Caco-2 (cell line): ENCODE data around the gene CERT1. TPM values are rescaled to one million over a fixed set of nuclear protein-coding genes. Genes with fewer than 3 reads are reported as not detected.

Experiments
- BruUV-seq: library from RNA; stranded (reverse); fragments of 400-500 nt; replicated peaks from 2 replicates; lab custom pipeline; 2021; lab: Mats Ljungman, UMichigan
- CTCF ChIA-PET: fragments of 300-600 bp; sonication (Branson Sonifier 250); formaldehyde crosslinking; loops from one replicate; lab custom pipeline; 2022; ENCODE audit warnings: antibody characterized with exemption; lab: Charles Lee
- POLR2A ChIA-PET: fragments of 300-600 bp; sonication (Branson Sonifier 250); formaldehyde crosslinking; loops from one replicate; lab custom pipeline; 2022; ENCODE audit warnings: antibody characterized with exemption; lab: Charles Lee
- DNase-seq, 2 experiments: peaks; one replicate each; pipeline versions ENCODE4 v3.0.0 to v3.0.0-alpha.2; 2020 to 2022
- H3K27me3 ChIP-seq: replicated peaks from 2 replicates; pipeline ENCODE4 v1.6.0; 2011; ENCODE audit warnings: low read length; ENCODE audit not compliant: control insufficient read depth, insufficient read depth
- H3K36me3 ChIP-seq: 2 replicates; pipeline ENCODE4 v1.5.1; 2011; ENCODE audit warnings: low read length; ENCODE audit not compliant: control insufficient read depth, insufficient read depth
- H3K4me1 ChIP-seq: fragments of 250-450 bp; sonication (Bioruptor Pico); 2 replicates; pipeline ENCODE4 v1.5.1; 2020; ENCODE audit warnings: mild to moderate bottlenecking
- H3K4me3 ChIP-seq: 2 replicates; pipeline ENCODE4 v1.5.1; 2011; ENCODE audit warnings: low read depth, mild to moderate bottlenecking, control low read depth, low read length
- H3K9me3 ChIP-seq: fragments of 250-450 bp; sonication (Bioruptor Pico); 2 replicates; pipeline ENCODE4 v1.5.1; 2020; ENCODE audit warnings: mild to moderate bottlenecking, moderate library complexity
- H3K27ac Mint-ChIP-seq: one replicate; pipeline ENCODE4 v1.8.0; 2022; ENCODE audit warnings: mixed read lengths; ENCODE audit not compliant: unreplicated experiment
- H3K27me3 Mint-ChIP-seq: one replicate; pipeline ENCODE4 v1.8.0; 2022; ENCODE audit warnings: mixed read lengths; ENCODE audit not compliant: insufficient read depth, unreplicated experiment
- H3K36me3 Mint-ChIP-seq: one replicate; pipeline ENCODE4 v1.8.0; 2022; ENCODE audit warnings: mild to moderate bottlenecking, mixed read lengths; ENCODE audit not compliant: insufficient read depth, unreplicated experiment
- H3K4me1 Mint-ChIP-seq: one replicate; pipeline ENCODE4 v1.8.0; 2022; ENCODE audit warnings: low read depth, mixed read lengths; ENCODE audit not compliant: unreplicated experiment
- H3K4me3 Mint-ChIP-seq: one replicate; pipeline ENCODE4 v1.8.0; 2022; ENCODE audit warnings: mild to moderate bottlenecking, moderate library complexity, mixed read lengths; ENCODE audit not compliant: unreplicated experiment
- H3K9me3 Mint-ChIP-seq: one replicate; pipeline ENCODE4 v1.8.0; 2022; ENCODE audit warnings: mixed read lengths; ENCODE audit not compliant: unreplicated experiment
- intact Hi-C: fragments of 100-400 bp; cut with micrococcal nuclease; formaldehyde crosslinking; loops from one replicate; pipeline ENCODE4 v1.10.0; 2022; ENCODE audit not compliant: unreplicated experiment
- total RNA-seq: library from RNA; stranded (reverse); gene quantifications from 2 replicates; pipeline ENCODE4 v1.2.3, GENCODE V29; 2022
- TF ChIP-seq, protein P1 (sequence below), 2 experiments: fragments of 200-600 bp in 1 of 2; IDR thresholded peaks; 1 replicate in 1 of 2; 2 replicates in 1 of 2; pipeline versions ENCODE4 v1.5.1 to v1.8.0; 2011 to 2022; ENCODE audit warnings: antibody characterized with exemption in 1 of 2, control low read depth in 1 of 2, inconsistent platforms in 1 of 2, low read depth in 1 of 2, low read length in 1 of 2, mild to moderate bottlenecking in 1 of 2, moderate library complexity in 1 of 2; ENCODE audit not compliant: insufficient read depth in 1 of 2, severe bottlenecking in 1 of 2, unreplicated experiment in 1 of 2

CERT1 gene
- total RNA-seq, 1 experiment from 2014 or later: 44.3 TPM

DNA sequence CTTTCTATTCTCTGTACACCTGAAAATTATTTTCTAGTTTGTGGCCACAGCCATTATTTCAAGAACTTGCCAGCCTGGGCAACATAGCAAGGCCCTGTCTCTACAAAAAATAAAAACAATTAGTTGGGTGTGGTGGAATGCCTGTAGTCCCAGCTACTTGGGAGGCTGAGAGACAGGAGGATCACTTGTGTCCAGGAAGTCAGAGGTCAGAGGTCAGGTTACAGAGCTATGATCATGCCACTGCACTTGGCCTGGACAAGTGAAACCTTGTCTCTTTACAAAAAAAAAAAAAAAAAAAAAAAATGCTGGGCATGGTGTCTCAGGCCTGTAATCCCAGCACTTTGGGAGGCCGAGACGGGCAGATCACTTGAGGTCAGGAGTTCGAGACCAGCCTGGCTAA lies 116.2 kb downstream of the CERT1 start:
- Histone ChIP-seq H3K4me3 (no peak overlapping the region), H3K4me1 (0 out of 2 replicates have a peak, but pooled peaks cover 5% of the 10 kb centered on the region), H3K9me3 (no peaks in the 10 kb centered on the region), H3K36me3 (no peaks in the 10 kb centered on the region), H3K27me3 (no peaks in the 10 kb centered on the region)
- Mint-ChIP-seq H3K9me3 (no peaks in the 10 kb centered on the region), H3K36me3 (peaks cover 11% of the 10 kb centered on the region), H3K4me3 (no peak overlapping the region), H3K27me3 (no peaks in the 10 kb centered on the region), H3K27ac (no peak overlapping the region), H3K4me1 (no peaks in the 10 kb centered on the region)
- ChIA-PET POLR2A (no interaction called here), CTCF (interaction anchor here (0.7 kb wide), 1 partner anchor 39 kb away, joined by 5 read pairs; no protein-coding TSS in a partner anchor)
- no TSS peak for BruUV-seq
- TF ChIP-seq, protein P1, sequence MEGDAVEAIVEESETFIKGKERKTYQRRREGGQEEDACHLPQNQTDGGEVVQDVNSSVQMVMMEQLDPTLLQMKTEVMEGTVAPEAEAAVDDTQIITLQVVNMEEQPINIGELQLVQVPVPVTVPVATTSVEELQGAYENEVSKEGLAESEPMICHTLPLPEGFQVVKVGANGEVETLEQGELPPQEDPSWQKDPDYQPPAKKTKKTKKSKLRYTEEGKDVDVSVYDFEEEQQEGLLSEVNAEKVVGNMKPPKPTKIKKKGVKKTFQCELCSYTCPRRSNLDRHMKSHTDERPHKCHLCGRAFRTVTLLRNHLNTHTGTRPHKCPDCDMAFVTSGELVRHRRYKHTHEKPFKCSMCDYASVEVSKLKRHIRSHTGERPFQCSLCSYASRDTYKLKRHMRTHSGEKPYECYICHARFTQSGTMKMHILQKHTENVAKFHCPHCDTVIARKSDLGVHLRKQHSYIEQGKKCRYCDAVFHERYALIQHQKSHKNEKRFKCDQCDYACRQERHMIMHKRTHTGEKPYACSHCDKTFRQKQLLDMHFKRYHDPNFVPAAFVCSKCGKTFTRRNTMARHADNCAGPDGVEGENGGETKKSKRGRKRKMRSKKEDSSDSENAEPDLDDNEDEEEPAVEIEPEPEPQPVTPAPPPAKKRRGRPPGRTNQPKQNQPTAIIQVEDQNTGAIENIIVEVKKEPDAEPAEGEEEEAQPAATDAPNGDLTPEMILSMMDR (IDR thresholded peaks at IDR 0.05; ENCODE audit: insufficient read depth in 1 of 2, low read depth in 1 of 2, low read length in 1 of 2, severe bottlenecking in 1 of 2, unreplicated experiment in 1 of 2): no peak
- no peak for DNase-seq
- intact Hi-C loops: no loop called here

DNA sequence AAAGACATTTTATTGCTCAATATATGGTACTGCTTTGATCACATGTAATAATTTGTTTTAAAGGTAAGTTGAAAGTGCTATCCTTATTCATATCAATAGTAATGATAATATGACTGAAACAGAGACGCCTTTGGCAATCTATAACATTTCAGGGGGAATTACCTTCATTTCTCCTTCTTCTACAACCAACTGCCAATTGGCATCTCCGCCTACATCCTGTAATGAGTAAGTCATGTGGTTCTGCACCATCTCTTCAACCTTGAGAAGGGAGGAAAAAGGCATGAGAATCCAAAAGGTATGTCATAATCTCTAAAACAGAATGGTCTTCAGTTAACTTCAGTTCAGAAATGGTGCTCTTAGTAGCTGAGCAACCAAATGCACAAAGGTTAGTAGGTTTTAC lies 122.0 kb downstream of the CERT1 start:
- Histone ChIP-seq H3K4me3 (no peak overlapping the region), H3K27me3 (no peaks in the 10 kb centered on the region), H3K36me3 (no peaks in the 10 kb centered on the region), H3K9me3 (no peaks in the 10 kb centered on the region), H3K4me1 (0 out of 2 replicates have a peak, but pooled peaks cover 5% of the 10 kb centered on the region)
- intact Hi-C loops: no loop called here
- Mint-ChIP-seq H3K9me3 (no peaks in the 10 kb centered on the region), H3K27me3 (no peaks in the 10 kb centered on the region), H3K27ac (no peak overlapping the region), H3K36me3 (peaks cover 17% of the 10 kb centered on the region), H3K4me1 (no peaks in the 10 kb centered on the region), H3K4me3 (no peak overlapping the region)
- ChIA-PET CTCF (no interaction called here), POLR2A (no interaction called here)
- no TSS peak for BruUV-seq
- TF ChIP-seq, protein P1 (IDR thresholded peaks at IDR 0.05; ENCODE audit: insufficient read depth in 1 of 2, low read depth in 1 of 2, low read length in 1 of 2, severe bottlenecking in 1 of 2, unreplicated experiment in 1 of 2): no peak
- no peak for DNase-seq

DNA sequence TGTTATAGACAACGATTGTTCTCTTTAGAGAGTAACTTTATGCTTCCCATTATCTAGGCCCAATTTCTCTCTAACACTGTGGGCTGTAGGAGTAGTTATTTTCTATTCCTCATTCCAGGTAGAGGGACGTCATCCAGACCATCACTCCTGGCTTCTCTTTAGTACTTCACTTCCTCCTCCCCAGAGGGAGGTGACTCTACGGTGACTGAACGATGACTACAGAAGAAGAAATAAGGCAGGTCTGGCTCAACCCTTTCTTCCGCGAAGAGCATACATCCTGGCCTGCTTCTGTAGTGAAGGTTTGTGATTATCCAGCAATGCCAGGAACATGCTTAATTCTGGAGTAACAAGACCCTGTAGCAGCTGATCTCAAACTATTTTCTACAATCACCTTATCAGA lies 123.6 kb downstream of the CERT1 start:
- ChIA-PET CTCF (no interaction called here), POLR2A (no interaction called here)
- Mint-ChIP-seq H3K36me3 (peaks cover 20% of the 10 kb centered on the region), H3K9me3 (no peaks in the 10 kb centered on the region), H3K27me3 (no peaks in the 10 kb centered on the region), H3K4me3 (no peak overlapping the region), H3K4me1 (no peaks in the 10 kb centered on the region), H3K27ac (no peak overlapping the region)
- 0 out of 2 replicates have a peak, but pooled peaks cover 5% of the 10 kb centered on the region for H3K4me1 ChIP-seq
- H3K27me3 ChIP-seq: no peaks in the 10 kb centered on the region
- no peaks in the 10 kb centered on the region for H3K9me3 ChIP-seq
- no peak for DNase-seq
- intact Hi-C loops: no loop called here
- no peaks in the 10 kb centered on the region for H3K36me3 ChIP-seq
- H3K4me3 ChIP-seq: no peak overlapping the region
- BruUV-seq: no TSS peak
- TF ChIP-seq, protein P1 (IDR thresholded peaks at IDR 0.05; ENCODE audit: insufficient read depth in 1 of 2, low read depth in 1 of 2, low read length in 1 of 2, severe bottlenecking in 1 of 2, unreplicated experiment in 1 of 2): no peak
